ENCODE measurements around the gene TIMM13. TPM values are rescaled to one million over a fixed set of nuclear protein-coding genes. Genes with fewer than 3 reads are reported as not detected.

Gene TIMM13
- total and polyA plus RNA-seq, 9 donors, result 99.2 to 120 (median 107) TPM

DNA sequence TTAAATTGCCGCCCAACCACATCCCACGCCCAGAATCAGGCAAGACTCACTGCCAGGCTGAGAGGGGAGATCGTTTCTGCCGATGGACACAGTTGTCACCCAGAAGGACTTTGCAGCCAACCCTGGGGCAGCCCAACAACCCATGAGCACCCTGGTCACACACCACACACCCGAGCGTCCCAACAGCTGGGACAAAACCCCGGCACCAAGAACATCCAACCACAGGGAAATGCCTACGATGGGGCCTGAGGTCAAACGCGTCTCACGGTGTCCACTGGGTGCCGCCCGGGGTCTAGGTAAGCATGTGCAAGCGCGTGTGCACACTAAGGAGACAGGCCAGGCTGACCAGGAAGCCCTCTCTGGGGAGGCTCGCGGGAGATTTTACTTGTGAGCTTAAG is 16.4 kb upstream of the TIMM13 start:
- WGBS (ENCODE audit: insufficient coverage), result 84% methylated on average over 16 of the region's 17 CpGs

DNA sequence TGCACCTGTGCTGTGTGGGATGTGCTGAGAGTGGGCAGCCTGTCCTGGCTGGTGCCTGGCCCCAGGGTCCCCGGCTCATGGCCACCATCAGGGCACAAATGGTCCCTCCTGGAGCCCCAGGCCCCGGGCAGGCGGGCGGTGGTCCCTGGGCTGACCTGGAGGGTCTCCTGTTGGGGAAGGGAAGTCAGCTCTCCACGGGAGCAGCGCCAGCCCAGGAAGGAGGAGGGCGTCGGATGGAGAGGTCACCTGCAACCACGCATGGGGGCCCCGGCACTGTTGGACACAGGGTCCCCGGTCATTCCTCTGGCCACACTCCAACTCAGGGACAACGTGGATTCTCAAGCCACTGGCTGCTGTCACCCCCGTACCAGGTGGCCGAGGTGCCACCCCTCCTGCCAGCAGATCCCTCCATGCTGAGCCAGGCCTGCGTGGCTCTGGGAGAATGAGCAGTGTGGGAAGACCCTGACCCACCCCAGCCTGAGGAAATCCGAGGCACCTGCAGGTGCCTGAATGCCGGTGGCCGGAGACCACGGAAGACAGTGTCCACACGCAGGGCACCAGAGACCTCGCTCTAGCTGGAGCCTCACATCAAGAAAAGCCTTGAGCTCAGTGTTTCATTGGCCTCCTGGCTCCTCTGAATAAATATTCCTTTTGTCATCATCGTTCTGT is 15.9 kb upstream of the TIMM13 start:
- 88% methylated on average over 19 of the region's 22 CpGs for WGBS (ENCODE audit: insufficient coverage)
- Histone ChIP-seq H3K4me3 (ENCODE audit: low read length) (no peak overlapping the region), H3K27me3 (ENCODE audit: control insufficient read depth, insufficient read depth, low read length) (no peaks in the 10 kb centered on the region), H3K27ac (ENCODE audit: low read length) (no peak overlapping the region), H3K4me1 (ENCODE audit: control insufficient read depth, insufficient read depth, low read length) (peaks cover 30% of the 10 kb centered on the region), H3K9me3 (replicated peaks; ENCODE audit: control insufficient read depth, low read depth, low read length) (no peaks in the 10 kb centered on the region), H3K36me3 (ENCODE audit: control insufficient read depth, insufficient read depth, low read length) (peaks cover 53% of the 10 kb centered on the region)
- DNase-seq, result no peak

More for the DNA sequence above, 16.4 kb upstream of the TIMM13 start:
- H3K4me3 ChIP-seq (ENCODE audit: low read length), result no peak overlapping the region
- peaks cover 30% of the 10 kb centered on the region for H3K4me1 ChIP-seq (ENCODE audit: control insufficient read depth, insufficient read depth, low read length)
- H3K36me3 ChIP-seq (ENCODE audit: control insufficient read depth, insufficient read depth, low read length), result peaks cover 49% of the 10 kb centered on the region
- no peaks in the 10 kb centered on the region for H3K27me3 ChIP-seq (ENCODE audit: control insufficient read depth, insufficient read depth, low read length)
- DNase-seq, result no peak
- H3K27ac ChIP-seq (ENCODE audit: low read length), result no peak overlapping the region
- no peaks in the 10 kb centered on the region for H3K9me3 ChIP-seq (replicated peaks; ENCODE audit: control insufficient read depth, low read depth, low read length)

DNA sequence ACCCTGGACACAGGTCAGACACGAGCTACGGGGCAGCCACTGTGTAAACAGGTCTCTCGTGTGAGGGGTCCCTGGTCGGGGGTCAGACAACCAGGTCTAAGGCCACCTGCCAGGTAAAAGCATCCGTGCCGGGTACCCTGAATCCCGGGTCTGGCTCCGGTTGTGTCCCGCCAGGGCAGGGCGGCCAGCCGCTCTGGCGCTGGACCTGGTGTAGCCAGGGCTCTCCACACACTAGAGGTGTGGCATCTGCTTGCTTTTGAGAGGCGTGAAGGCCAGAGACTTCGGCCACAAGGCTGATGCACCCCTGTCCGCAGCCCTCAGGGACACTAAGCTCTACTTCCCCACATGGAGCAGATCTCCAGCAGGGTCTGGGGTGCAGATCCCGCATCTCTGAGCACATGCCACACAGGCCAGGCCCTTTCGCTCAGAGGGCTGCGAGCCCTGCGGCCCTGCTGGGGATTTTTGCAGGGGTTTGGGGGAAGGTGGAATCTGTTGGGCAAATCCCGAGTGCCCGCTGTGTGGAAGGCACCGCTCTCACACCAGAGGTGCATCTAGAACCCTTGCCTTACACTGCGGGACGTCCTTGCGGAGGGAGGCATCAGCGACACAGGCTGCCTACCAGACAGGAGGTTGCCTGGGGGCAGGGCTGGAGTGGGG is 13.8 kb upstream of the TIMM13 start:
- 96% methylated on average over 22 of the region's 26 CpGs for WGBS (ENCODE audit: insufficient coverage)
- peaks cover 11% of the 10 kb centered on the region for H3K4me1 ChIP-seq (ENCODE audit: control insufficient read depth, insufficient read depth, low read length)
- peaks cover 69% of the 10 kb centered on the region for H3K36me3 ChIP-seq (ENCODE audit: control insufficient read depth, insufficient read depth, low read length)
- no peaks in the 10 kb centered on the region for H3K27me3 ChIP-seq (ENCODE audit: control insufficient read depth, insufficient read depth, low read length)
- DNase-seq, result no peak
- H3K27ac ChIP-seq (ENCODE audit: low read length), result no peak overlapping the region
- H3K4me3 ChIP-seq (ENCODE audit: low read length), result no peak overlapping the region
- no peaks in the 10 kb centered on the region for H3K9me3 ChIP-seq (replicated peaks; ENCODE audit: control insufficient read depth, low read depth, low read length)

DNA sequence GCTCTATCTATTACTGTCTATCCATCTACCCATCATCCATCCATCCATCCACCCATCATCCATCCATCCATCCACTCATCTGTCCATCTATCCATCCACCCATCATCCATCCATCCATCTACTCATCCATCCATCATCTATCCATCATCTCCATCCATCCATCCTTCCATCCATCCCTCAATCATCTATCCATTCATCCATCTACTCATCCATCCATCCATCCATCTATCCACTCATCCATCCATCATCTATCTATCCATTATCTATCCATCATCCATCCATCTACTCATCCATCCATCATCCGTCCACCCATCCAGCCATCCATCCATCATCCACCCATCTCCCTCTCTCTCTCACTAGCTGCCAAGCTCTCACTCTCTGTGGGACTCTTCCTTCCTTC is 13.1 kb upstream of the TIMM13 start:
- Histone ChIP-seq H3K27me3 (ENCODE audit: control insufficient read depth, insufficient read depth, low read length) (no peaks in the 10 kb centered on the region), H3K4me3 (ENCODE audit: low read length) (no peak overlapping the region), H3K27ac (ENCODE audit: low read length) (no peak overlapping the region), H3K9me3 (replicated peaks; ENCODE audit: control insufficient read depth, low read depth, low read length) (no peaks in the 10 kb centered on the region), H3K36me3 (ENCODE audit: control insufficient read depth, insufficient read depth, low read length) (peaks cover 70% of the 10 kb centered on the region), H3K4me1 (ENCODE audit: control insufficient read depth, insufficient read depth, low read length) (peaks cover 9% of the 10 kb centered on the region)
- WGBS (ENCODE audit: insufficient coverage), result 95% methylated on average over 1 of the region's 1 CpG
- DNase-seq, result no peak

DNA sequence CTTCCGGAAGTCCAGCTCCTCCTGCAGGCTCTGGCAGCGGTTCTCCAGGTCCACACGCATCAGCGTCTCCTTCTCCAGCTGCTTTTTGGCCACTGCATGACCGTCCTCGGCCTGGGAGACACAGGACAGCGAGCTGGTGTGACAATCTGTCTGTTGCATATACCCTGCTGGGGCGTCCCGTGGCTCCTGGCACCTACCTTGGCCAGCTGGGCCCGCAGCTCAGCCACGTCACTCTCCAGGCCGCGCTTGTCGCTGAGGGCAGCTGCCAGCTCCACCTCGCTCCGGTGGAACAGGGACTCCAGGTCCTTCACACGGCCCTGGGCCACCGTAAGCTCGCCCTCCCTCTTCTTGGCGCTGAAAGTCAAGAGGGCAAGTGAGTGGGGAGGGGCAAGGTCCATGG is 10.8 kb upstream of the TIMM13 start:
- no peaks in the 10 kb centered on the region for H3K4me1 ChIP-seq (ENCODE audit: control insufficient read depth, insufficient read depth, low read length)
- H3K9me3 ChIP-seq (replicated peaks; ENCODE audit: control insufficient read depth, low read depth, low read length), result no peaks in the 10 kb centered on the region
- H3K27me3 ChIP-seq (ENCODE audit: control insufficient read depth, insufficient read depth, low read length), result no peaks in the 10 kb centered on the region
- H3K27ac ChIP-seq (ENCODE audit: low read length), result no peak overlapping the region
- WGBS (ENCODE audit: insufficient coverage), result 97% methylated on average over 17 of the region's 20 CpGs
- no peak overlapping the region for H3K4me3 ChIP-seq (ENCODE audit: low read length)
- no peak for DNase-seq
- H3K36me3 ChIP-seq (ENCODE audit: control insufficient read depth, insufficient read depth, low read length), result peaks cover 69% of the 10 kb centered on the region

DNA sequence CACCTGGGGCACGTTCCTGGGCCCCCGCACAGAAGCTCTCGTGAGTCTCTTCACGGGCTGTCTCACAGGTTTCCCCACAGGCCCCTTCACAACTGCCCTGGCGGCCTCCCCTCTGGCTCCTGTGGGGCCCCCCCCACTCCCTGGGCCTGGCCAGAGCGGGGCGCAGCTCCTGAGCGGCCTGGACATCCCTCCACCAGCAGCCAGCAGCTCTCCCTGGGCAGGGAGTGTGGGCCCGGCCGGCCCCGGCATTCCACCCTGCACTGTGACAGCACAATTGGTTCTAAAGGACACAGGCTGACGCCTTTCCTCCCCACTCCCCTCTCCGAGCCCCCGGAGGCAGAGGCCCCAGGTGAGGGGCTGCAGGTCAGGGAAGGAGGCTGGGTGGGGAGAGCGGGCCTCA is 9.5 kb upstream of the TIMM13 start:
- Histone ChIP-seq H3K36me3 (ENCODE audit: control insufficient read depth, insufficient read depth, low read length) (peaks cover 69% of the 10 kb centered on the region), H3K27me3 (ENCODE audit: control insufficient read depth, insufficient read depth, low read length) (no peaks in the 10 kb centered on the region), H3K27ac (ENCODE audit: low read length) (no peak overlapping the region), H3K9me3 (replicated peaks; ENCODE audit: control insufficient read depth, low read depth, low read length) (no peaks in the 10 kb centered on the region), H3K4me3 (ENCODE audit: low read length) (no peak overlapping the region), H3K4me1 (ENCODE audit: control insufficient read depth, insufficient read depth, low read length) (no peaks in the 10 kb centered on the region)
- DNase-seq, result no peak
- 91% methylated on average over 12 of the region's 15 CpGs for WGBS (ENCODE audit: insufficient coverage)

DNA sequence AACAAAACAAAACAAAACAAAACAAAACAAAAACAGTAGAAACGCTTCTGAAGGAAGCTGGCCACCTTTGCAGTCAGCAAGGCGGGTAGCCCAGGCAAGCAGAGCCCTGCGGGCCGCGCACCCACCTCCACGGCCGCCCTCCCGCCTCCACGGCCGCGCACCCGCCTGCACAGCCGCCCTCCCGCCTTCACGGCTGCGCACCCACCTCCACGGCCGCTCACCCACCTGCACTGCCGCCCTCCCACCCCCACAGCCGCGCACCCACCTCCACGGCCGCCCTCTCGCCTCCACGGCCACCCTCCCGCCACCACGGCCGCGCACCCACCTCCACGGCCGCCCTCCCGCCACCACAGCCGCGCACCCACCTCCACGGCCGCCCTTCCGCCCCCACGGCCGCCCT is 9.0 kb upstream of the TIMM13 start:
- Histone ChIP-seq H3K4me3 (ENCODE audit: low read length) (no peak overlapping the region), H3K4me1 (ENCODE audit: control insufficient read depth, insufficient read depth, low read length) (no peaks in the 10 kb centered on the region), H3K9me3 (replicated peaks; ENCODE audit: control insufficient read depth, low read depth, low read length) (no peaks in the 10 kb centered on the region), H3K27ac (ENCODE audit: low read length) (no peak overlapping the region), H3K36me3 (ENCODE audit: control insufficient read depth, insufficient read depth, low read length) (peaks cover 69% of the 10 kb centered on the region), H3K27me3 (ENCODE audit: control insufficient read depth, insufficient read depth, low read length) (no peaks in the 10 kb centered on the region)
- 94% methylated on average over 19 of the region's 39 CpGs for WGBS (ENCODE audit: insufficient coverage)
- DNase-seq, result no peak

DNA sequence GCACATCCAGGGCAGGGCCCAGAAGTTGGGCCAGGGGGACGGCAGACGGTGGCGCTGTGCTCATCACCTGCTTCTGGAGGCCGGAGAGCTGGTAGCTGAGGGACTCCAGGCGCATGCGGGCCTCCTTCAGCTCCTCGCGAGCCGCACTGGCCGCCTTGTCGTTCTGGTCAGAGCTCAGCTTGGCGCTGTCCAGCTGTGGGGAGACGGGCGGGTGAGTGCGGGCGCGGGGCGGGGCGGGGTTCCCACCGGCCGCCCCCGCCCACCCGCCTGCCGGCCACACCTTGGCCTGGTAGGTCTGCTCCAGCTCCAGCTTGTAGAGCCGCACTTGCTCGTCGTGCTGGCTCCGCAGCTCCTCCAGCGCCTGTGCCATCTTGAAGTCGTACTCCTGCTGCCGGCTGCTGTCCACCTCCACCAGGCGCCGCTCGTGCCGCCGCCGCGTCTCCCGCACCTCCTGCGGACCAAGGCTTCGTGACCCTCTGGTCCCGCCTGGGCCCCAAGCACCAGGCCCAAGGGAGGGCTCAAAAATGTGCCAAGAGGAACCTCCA is 7.4 kb upstream of the TIMM13 start:
- no peaks in the 10 kb centered on the region for H3K4me1 ChIP-seq (ENCODE audit: control insufficient read depth, insufficient read depth, low read length)
- no peaks in the 10 kb centered on the region for H3K27me3 ChIP-seq (ENCODE audit: control insufficient read depth, insufficient read depth, low read length)
- WGBS (ENCODE audit: insufficient coverage), result 95% methylated on average over 40 of the region's 42 CpGs
- no peak overlapping the region for H3K4me3 ChIP-seq (ENCODE audit: low read length)
- DNase-seq, result no peak
- no peak overlapping the region for H3K27ac ChIP-seq (ENCODE audit: low read length)
- H3K9me3 ChIP-seq (replicated peaks; ENCODE audit: control insufficient read depth, low read depth, low read length), result no peaks in the 10 kb centered on the region
- peaks cover 69% of the 10 kb centered on the region for H3K36me3 ChIP-seq (ENCODE audit: control insufficient read depth, insufficient read depth, low read length)

DNA sequence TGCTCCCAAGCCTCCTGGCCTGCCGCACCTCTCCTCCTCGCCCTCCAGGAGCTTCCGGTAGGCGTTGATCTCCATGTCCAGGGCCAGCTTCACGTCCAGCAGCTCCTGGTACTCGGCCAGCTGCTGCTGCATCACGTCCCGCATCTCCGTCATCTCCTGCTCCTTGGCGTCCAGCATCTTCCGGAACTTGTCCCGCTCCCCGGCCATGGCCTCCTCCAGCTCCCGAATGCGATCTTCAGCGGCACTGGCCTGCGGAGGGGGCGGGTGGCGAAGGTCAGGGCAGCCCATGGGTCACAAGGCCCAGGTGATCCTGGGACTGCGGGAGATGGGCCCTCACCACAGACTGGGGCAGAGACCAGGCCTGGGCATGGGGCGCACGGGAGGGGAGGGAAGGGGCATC is 6.9 kb upstream of the TIMM13 start:
- no peaks in the 10 kb centered on the region for H3K27me3 ChIP-seq (ENCODE audit: control insufficient read depth, insufficient read depth, low read length)
- H3K27ac ChIP-seq (ENCODE audit: low read length), result no peak overlapping the region
- no peak for DNase-seq
- no peak overlapping the region for H3K4me3 ChIP-seq (ENCODE audit: low read length)
- peaks cover 68% of the 10 kb centered on the region for H3K36me3 ChIP-seq (ENCODE audit: control insufficient read depth, insufficient read depth, low read length)
- WGBS (ENCODE audit: insufficient coverage), result 90% methylated on average over 22 of the region's 22 CpGs
- no peaks in the 10 kb centered on the region for H3K9me3 ChIP-seq (replicated peaks; ENCODE audit: control insufficient read depth, low read depth, low read length)
- no peaks in the 10 kb centered on the region for H3K4me1 ChIP-seq (ENCODE audit: control insufficient read depth, insufficient read depth, low read length)

DNA sequence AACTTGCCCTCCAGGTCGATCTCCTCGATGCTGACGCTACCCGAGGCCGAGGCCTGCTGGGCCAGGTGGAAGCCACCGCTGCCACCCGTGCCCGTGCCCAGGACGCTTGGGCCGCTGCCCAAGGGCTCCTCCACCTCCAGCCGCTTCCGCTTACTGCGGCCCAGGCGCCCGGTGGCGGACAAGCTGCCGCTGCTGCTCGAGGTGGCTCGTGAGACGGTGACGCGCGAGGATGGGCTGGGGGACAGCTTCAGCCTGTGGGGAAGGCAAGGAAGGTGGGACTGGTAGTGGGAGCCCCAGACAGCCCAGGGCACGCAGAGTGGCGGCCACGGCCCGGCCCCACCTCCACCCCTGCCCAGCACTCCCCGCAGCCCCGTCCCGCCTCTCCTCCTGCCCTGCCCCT is 6.5 kb upstream of the TIMM13 start:
- Histone ChIP-seq H3K4me3 (ENCODE audit: low read length) (no peak overlapping the region), H3K9me3 (replicated peaks; ENCODE audit: control insufficient read depth, low read depth, low read length) (no peaks in the 10 kb centered on the region), H3K4me1 (ENCODE audit: control insufficient read depth, insufficient read depth, low read length) (no peaks in the 10 kb centered on the region), H3K27ac (ENCODE audit: low read length) (no peak overlapping the region), H3K27me3 (ENCODE audit: control insufficient read depth, insufficient read depth, low read length) (no peaks in the 10 kb centered on the region), H3K36me3 (ENCODE audit: control insufficient read depth, insufficient read depth, low read length) (peaks cover 65% of the 10 kb centered on the region)
- DNase-seq, result no peak
- 92% methylated on average over 20 of the region's 30 CpGs for WGBS (ENCODE audit: insufficient coverage)
